Measurements from ENCODE around the gene GCSAM.

- TF ChIP-seq FOXA2 (IDR thresholded peaks at IDR 0.05) (no peak), YY1 (IDR thresholded peaks at IDR 0.05) (no peak), EGR1 (IDR thresholded peaks at IDR 0.05; ENCODE audit: low read depth in 2 of 2) (no peak), FOXA1 (IDR thresholded peaks at IDR 0.05) (no peak), SP1 (IDR thresholded peaks at IDR 0.05) (no peak), REST (IDR thresholded peaks at IDR 0.05) (no peak), ZBTB33 (IDR thresholded peaks at IDR 0.05) (no peak), RAD21 (IDR thresholded peaks at IDR 0.05) (no peak), JUND (IDR thresholded peaks at IDR 0.05) (no peak), HNF4G (IDR thresholded peaks at IDR 0.05) (no peak), RXRA (IDR thresholded peaks at IDR 0.05) (no peak)
- TF ChIP-seq, protein P1, sequence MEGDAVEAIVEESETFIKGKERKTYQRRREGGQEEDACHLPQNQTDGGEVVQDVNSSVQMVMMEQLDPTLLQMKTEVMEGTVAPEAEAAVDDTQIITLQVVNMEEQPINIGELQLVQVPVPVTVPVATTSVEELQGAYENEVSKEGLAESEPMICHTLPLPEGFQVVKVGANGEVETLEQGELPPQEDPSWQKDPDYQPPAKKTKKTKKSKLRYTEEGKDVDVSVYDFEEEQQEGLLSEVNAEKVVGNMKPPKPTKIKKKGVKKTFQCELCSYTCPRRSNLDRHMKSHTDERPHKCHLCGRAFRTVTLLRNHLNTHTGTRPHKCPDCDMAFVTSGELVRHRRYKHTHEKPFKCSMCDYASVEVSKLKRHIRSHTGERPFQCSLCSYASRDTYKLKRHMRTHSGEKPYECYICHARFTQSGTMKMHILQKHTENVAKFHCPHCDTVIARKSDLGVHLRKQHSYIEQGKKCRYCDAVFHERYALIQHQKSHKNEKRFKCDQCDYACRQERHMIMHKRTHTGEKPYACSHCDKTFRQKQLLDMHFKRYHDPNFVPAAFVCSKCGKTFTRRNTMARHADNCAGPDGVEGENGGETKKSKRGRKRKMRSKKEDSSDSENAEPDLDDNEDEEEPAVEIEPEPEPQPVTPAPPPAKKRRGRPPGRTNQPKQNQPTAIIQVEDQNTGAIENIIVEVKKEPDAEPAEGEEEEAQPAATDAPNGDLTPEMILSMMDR (IDR thresholded peaks at IDR 0.05; ENCODE audit: low read depth, low read length, missing input control): no peak
- TF ChIP-seq, protein P2, sequence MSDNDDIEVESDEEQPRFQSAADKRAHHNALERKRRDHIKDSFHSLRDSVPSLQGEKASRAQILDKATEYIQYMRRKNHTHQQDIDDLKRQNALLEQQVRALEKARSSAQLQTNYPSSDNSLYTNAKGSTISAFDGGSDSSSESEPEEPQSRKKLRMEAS (IDR thresholded peaks at IDR 0.05): no peak
- TF ChIP-seq, protein P3, sequence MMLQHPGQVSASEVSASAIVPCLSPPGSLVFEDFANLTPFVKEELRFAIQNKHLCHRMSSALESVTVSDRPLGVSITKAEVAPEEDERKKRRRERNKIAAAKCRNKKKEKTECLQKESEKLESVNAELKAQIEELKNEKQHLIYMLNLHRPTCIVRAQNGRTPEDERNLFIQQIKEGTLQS (IDR thresholded peaks at IDR 0.05): no peak
These were observed 15.0 kb downstream of the GCSAM start for GRCh38 chr3:112117841-112118571.

Data from liver (tissue), 3 donors.